Activated CD4-positive, alpha-beta T cell treated with anti-CD3 and anti-CD28 coated beads for 36 hours (primary cell): ENCODE data around the gene HEPN1. TPM values are rescaled to one million over a fixed set of nuclear protein-coding genes. Genes with fewer than 3 reads are reported as not detected.

Experiments used
- ATAC-seq: fragments of 200-7000 bp; cut with Tn5 transposase; one replicate; pipeline ENCODE4 v1.10.0; 2021; ENCODE audit warnings: mild to moderate bottlenecking, moderate library complexity
- CTCF ChIA-PET: fragments of 350-600 bp; sonication (Branson Sonifier 250); formaldehyde crosslinking; loops from one replicate; lab custom pipeline; 2021; ENCODE audit warnings: antibody characterized with exemption; lab: Charles Lee
- POLR2A ChIA-PET: fragments of 350-600 bp; sonication (Branson Sonifier 250); formaldehyde crosslinking; loops from one replicate; lab custom pipeline; 2021; ENCODE audit warnings: antibody characterized with exemption, inconsistent platforms; lab: Charles Lee
- DNase-seq: peaks from one replicate; pipeline ENCODE4 v3.0.0-alpha.2; 2020
- H3K27ac Mint-ChIP-seq: one replicate; pipeline ENCODE4 v1.8.0; 2021; ENCODE audit warnings: mixed read lengths
- H3K27me3 Mint-ChIP-seq: one replicate; pipeline ENCODE4 v1.8.0; 2021; ENCODE audit warnings: mixed read lengths
- H3K36me3 Mint-ChIP-seq: one replicate; pipeline ENCODE4 v1.8.0; 2021; ENCODE audit warnings: low read depth, mixed read lengths
- H3K4me1 Mint-ChIP-seq: one replicate; pipeline ENCODE4 v1.8.0; 2021; ENCODE audit warnings: mixed read lengths
- H3K4me3 Mint-ChIP-seq: one replicate; pipeline ENCODE4 v1.8.0; 2021; ENCODE audit warnings: mild to moderate bottlenecking, moderate library complexity, mixed read lengths
- H3K9me3 Mint-ChIP-seq: one replicate; pipeline ENCODE4 v1.8.0; 2021; ENCODE audit warnings: low read depth, mixed read lengths
- intact Hi-C, 2 experiments: fragments of 100-400 bp; cut with DNase I in 1 of 2; cut with micrococcal nuclease in 1 of 2; formaldehyde crosslinking; loops; one replicate each; pipeline versions ENCODE4 v1.14.2 to v1.15.1; 2022 to 2024; cut with DNase I, micrococcal nuclease
- total RNA-seq, 2 experiments: library from RNA; stranded (reverse); gene quantifications; one replicate each; pipeline ENCODE4 v1.2.3, GENCODE V29; 2021

HEPN1 gene
- total RNA-seq, 2 experiments from 2014 or later = not detected

- Mint-ChIP-seq H3K36me3 (no peaks in the 10 kb centered on the region), H3K27ac (no peak overlapping the region), H3K4me1 (no peaks in the 10 kb centered on the region), H3K9me3 (no peaks in the 10 kb centered on the region), H3K27me3 (peaks cover 20% of the 10 kb centered on the region), H3K4me3 (no peak overlapping the region)
- CTCF ChIA-PET = no interaction called here
- intact Hi-C loops = no loop called here
- POLR2A ChIA-PET = no interaction called here
- ATAC-seq (no peak), DNase-seq (no peak)
Observed at GRCh38 chr11:124902616-124903015, 16.4 kb upstream of the HEPN1 start.

GRCh38 chr11:124915541-124916369, 3.3 kb upstream of the HEPN1 start:
- ATAC-seq (peak; percentile 49), DNase-seq (no peak)
- Mint-ChIP-seq H3K27ac (no peak overlapping the region), H3K4me1 (peaks cover 2% of the 10 kb centered on the region), H3K4me3 (no peak overlapping the region), H3K9me3 (peaks cover 11% of the 10 kb centered on the region), H3K27me3 (peaks cover 3% of the 10 kb centered on the region), H3K36me3 (peaks cover 4% of the 10 kb centered on the region)
- ChIA-PET CTCF (interaction anchor here (0.6 kb wide), 1 partner anchor 103 kb away, joined by 3 read pairs; no protein-coding TSS in a partner anchor), POLR2A (no interaction called here)
- intact Hi-C loops = no loop called here

GRCh38 chr11:124916370-124916710, 2.7 kb upstream of the HEPN1 start:
- Mint-ChIP-seq H3K4me1 (peaks cover 2% of the 10 kb centered on the region), H3K9me3 (peaks cover 11% of the 10 kb centered on the region), H3K27ac (no peak overlapping the region), H3K27me3 (peaks cover 3% of the 10 kb centered on the region), H3K36me3 (peaks cover 4% of the 10 kb centered on the region), H3K4me3 (no peak overlapping the region)
- DNase-seq (no peak), ATAC-seq (no peak)
- intact Hi-C loops = no loop called here
- CTCF ChIA-PET = interaction anchor here (0.6 kb wide), 1 partner anchor 103 kb away, joined by 3 read pairs; no protein-coding TSS in a partner anchor
- POLR2A ChIA-PET = no interaction called here

- ATAC-seq (no peak), DNase-seq (no peak)
- Mint-ChIP-seq H3K9me3 (peaks cover 6% of the 10 kb centered on the region), H3K36me3 (no peaks in the 10 kb centered on the region), H3K4me3 (no peak overlapping the region), H3K27ac (no peak overlapping the region), H3K4me1 (peaks cover 2% of the 10 kb centered on the region), H3K27me3 (no peaks in the 10 kb centered on the region)
- ChIA-PET CTCF (no interaction called here), POLR2A (no interaction called here)
- intact Hi-C loops = no loop called here
Observed at GRCh38 chr11:124917115-124917637, 1.9 kb upstream of the HEPN1 start.

GRCh38 chr11:124919898-124920297, 848 bp downstream of the HEPN1 start:
- ChIA-PET CTCF (interaction anchor here (0.6 to 1.2 kb wide), 4 partner anchors 11 to 186 kb away, joined by 3 to 4 read pairs (median 3); no protein-coding TSS in a partner anchor), POLR2A (no interaction called here)
- DNase-seq = no peak
- ATAC-seq = no peak
- Mint-ChIP-seq H3K36me3 (no peaks in the 10 kb centered on the region), H3K4me3 (no peak overlapping the region), H3K27me3 (no peaks in the 10 kb centered on the region), H3K9me3 (no peaks in the 10 kb centered on the region), H3K4me1 (peaks cover 20% of the 10 kb centered on the region), H3K27ac (no peak overlapping the region)
- intact Hi-C loops = loop anchor here in 1 of 2 experiments (1.0 to 2.0 kb wide), 2 partner anchors 33 to 43 kb away; no protein-coding TSS in a partner anchor

- ChIA-PET POLR2A (no interaction called here), CTCF (interaction anchor here (0.6 to 1.4 kb wide), 5 partner anchors 10 to 186 kb away, joined by 3 to 5 read pairs (median 3); partner anchors contain the start of gene HEPACAM)
- Mint-ChIP-seq H3K27me3 (no peaks in the 10 kb centered on the region), H3K4me1 (peaks cover 20% of the 10 kb centered on the region), H3K9me3 (no peaks in the 10 kb centered on the region), H3K4me3 (no peak overlapping the region), H3K36me3 (no peaks in the 10 kb centered on the region), H3K27ac (no peak overlapping the region)
- no peak for ATAC-seq
- no peak for DNase-seq
- intact Hi-C loops = loop anchor here in 1 of 2 experiments (1.0 to 2.0 kb wide), 2 partner anchors 33 to 44 kb away; no protein-coding TSS in a partner anchor
Observed at GRCh38 chr11:124920356-124920755, 1.3 kb downstream of the HEPN1 start.

- ATAC-seq (peak; percentile 87), DNase-seq (peak; percentile 88)
- ChIA-PET CTCF (interaction anchor here (0.7 to 1.4 kb wide), 3 partner anchors 15 to 88 kb away, joined by 3 to 5 read pairs (median 3); partner anchors contain the start of gene HEPACAM), POLR2A (no interaction called here)
- Mint-ChIP-seq H3K27ac (no peak overlapping the region), H3K36me3 (no peaks in the 10 kb centered on the region), H3K9me3 (no peaks in the 10 kb centered on the region), H3K27me3 (no peaks in the 10 kb centered on the region), H3K4me1 (peaks cover 20% of the 10 kb centered on the region), H3K4me3 (no peak overlapping the region)
- intact Hi-C loops = loop anchor here in 1 of 2 experiments (1.0 to 2.0 kb wide), 2 partner anchors 32 to 44 kb away; no protein-coding TSS in a partner anchor
Observed at GRCh38 chr11:124920870-124921609, 2.0 kb downstream of the HEPN1 start.

GRCh38 chr11:124922831-124923230, 3.8 kb downstream of the HEPN1 start:
- H3K4me3 Mint-ChIP-seq = no peak overlapping the region
- no peak overlapping the region for H3K27ac Mint-ChIP-seq
- intact Hi-C loops = no loop called here
- DNase-seq = peak; percentile 6
- CTCF ChIA-PET = no interaction called here
- peak; percentile 37 for ATAC-seq
- no peaks in the 10 kb centered on the region for H3K36me3 Mint-ChIP-seq
- POLR2A ChIA-PET = no interaction called here
- no peaks in the 10 kb centered on the region for H3K27me3 Mint-ChIP-seq
- peaks cover 20% of the 10 kb centered on the region for H3K4me1 Mint-ChIP-seq
- H3K9me3 Mint-ChIP-seq = no peaks in the 10 kb centered on the region

GRCh38 chr11:124923296-124923695, 4.2 kb downstream of the HEPN1 start:
- POLR2A ChIA-PET = no interaction called here
- H3K36me3 Mint-ChIP-seq = no peaks in the 10 kb centered on the region

GRCh38 chr11:124928942-124929665, 10.1 kb downstream of the HEPN1 start:
- ChIA-PET CTCF (interaction anchor here (1.5 kb wide), 1 partner anchor 53 kb away, joined by 3 read pairs; no protein-coding TSS in a partner anchor), POLR2A (no interaction called here)
- ATAC-seq = no peak
- Mint-ChIP-seq H3K9me3 (no peaks in the 10 kb centered on the region), H3K4me3 (no peak overlapping the region), H3K27ac (no peak overlapping the region), H3K27me3 (no peaks in the 10 kb centered on the region), H3K36me3 (no peaks in the 10 kb centered on the region), H3K4me1 (peaks cover 7% of the 10 kb centered on the region)
- intact Hi-C loops = no loop called here
- DNase-seq = no peak

More at GRCh38 chr11:124923296-124923695, 4.2 kb downstream of the HEPN1 start:
- DNase-seq = peak; percentile 16
- intact Hi-C loops = no loop called here
- CTCF ChIA-PET = no interaction called here
- H3K4me1 Mint-ChIP-seq = peaks cover 20% of the 10 kb centered on the region
- H3K27me3 Mint-ChIP-seq = no peaks in the 10 kb centered on the region
- H3K4me3 Mint-ChIP-seq = no peak overlapping the region
- no peak overlapping the region for H3K27ac Mint-ChIP-seq
- no peaks in the 10 kb centered on the region for H3K9me3 Mint-ChIP-seq
- ATAC-seq = no peak
